SK-N-MC (cell line): Measurements from ENCODE around the gene KLHL12.

ENCODE experiments used
- EZH2 ChIP-seq: fragments of 200-600 bp; sonication (generic); IDR thresholded peaks from one replicate; pipeline ENCODE4 v1.6.1; 2017; ENCODE audit warnings: antibody characterized with exemption
- POLR2AphosphoS5 ChIP-seq: IDR thresholded peaks from 2 replicates; pipeline ENCODE4 v1.6.1; 2012; ENCODE audit warnings: mild to moderate bottlenecking, low read depth, low read length, borderline replicate concordance

DNA sequence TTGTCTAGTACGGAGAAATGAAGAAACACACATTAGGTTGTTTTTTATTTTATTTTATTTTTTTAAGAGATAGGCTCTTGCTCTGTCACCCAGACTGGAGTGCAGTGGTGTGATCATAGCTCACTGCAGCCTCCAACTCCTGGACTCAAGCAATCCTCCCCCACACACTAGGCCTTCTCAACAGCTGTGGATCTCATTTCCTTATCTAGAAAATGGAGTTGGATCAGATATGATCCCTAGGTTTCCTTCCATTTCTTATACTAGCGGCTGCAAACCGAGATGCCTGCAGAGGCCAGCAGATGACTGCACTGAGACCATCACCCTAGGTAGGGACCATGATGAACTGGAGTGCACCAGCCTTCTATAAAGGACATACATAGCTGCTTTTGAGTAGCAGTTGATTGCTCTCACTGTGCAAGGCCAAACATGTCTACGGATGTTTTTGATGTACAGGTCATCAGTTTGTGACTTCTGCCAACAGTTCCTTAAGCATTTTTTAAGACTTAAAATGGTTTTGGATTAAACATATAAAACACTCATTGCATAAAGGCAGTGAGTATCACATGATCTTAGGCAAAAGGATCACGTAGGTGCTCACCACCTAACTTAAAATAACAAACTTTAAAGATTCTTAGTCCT lies 11.4 kb upstream of the KLHL12 start:
- TF ChIP-seq EZH2 (no peak), POLR2AphosphoS5 (no peak)
